Measurements from ENCODE around the gene LRRK2.
A peak's percentile ranks its signal among the peaks of the same experiment; 100 is the strongest.

LRRK2 gene

DNA sequence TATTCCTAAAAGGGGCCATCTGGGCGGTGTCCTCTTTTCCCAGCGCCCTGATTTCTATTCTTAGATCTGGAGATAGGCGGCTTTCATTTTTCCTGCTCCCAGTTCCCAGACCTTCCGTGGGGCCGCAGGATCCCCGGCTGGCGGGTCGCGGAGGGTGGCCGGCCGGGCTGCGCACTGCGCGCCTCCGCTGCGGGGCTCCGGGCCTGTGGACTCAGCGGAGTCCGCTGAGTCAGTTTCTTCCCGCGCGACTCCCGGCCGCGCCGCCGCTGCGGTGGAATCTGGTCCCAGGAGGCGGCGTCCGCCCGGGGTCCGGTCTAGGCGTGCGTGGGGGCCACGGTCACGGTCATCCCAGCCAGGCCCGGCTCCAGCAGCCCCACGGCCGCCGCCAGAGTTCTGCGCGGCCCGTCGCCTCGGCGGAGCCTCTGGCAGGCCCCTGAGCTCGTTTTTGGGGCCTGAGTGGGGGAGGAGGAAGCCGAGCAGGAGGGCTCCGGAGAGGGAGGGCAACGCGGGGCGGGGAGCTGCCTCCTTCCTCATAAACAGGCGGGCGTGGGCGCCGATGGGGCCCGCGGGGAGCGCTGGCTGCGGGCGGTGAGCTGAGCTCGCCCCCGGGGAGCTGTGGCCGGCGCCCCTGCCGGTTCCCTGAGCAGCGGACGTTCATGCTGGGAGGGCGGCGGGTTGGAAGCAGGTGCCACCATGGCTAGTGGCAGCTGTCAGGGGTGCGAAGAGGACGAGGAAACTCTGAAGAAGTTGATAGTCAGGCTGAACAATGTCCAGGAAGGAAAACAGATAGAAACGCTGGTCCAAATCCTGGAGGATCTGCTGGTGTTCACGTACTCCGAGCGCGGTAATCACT, at the start of gene LRRK2:
LRRK2 (plus strand) TSS at position 559 of the 853 bp plus-strand sequence; CDS start at position 694, 135 bp downstream.
- Histone ChIP-seq H3K4me1 (ENCODE audit: control insufficient read depth, low read length) (peaks cover 42% of the 10 kb centered on the region), H3K27ac (ENCODE audit: low read depth, low read length) (peak within 1 kb of the TSS; percentile 78), H3F3A (ENCODE audit: control insufficient read depth, insufficient read depth) (peaks cover 20% of the 10 kb centered on the region)

GRCh38 chr12:40175045-40175444, 49.8 kb upstream of the LRRK2 start:
- Histone ChIP-seq H3K4me3 (ENCODE audit: low read length) (no peak overlapping the region), H3F3A (ENCODE audit: control insufficient read depth, insufficient read depth) (no peaks in the 10 kb centered on the region), H3K9me2 (replicated peaks; ENCODE audit: control insufficient read depth, low read length) (no peaks in the 10 kb centered on the region), H3K79me2 (ENCODE audit: control insufficient read depth, low read length) (no peaks in the 10 kb centered on the region), H3K27me3 (ENCODE audit: control insufficient read depth, low read length) (no peaks in the 10 kb centered on the region), H3K4me2 (ENCODE audit: low read length) (no peak overlapping the region), H3K9me3 (ENCODE audit: control insufficient read depth, insufficient read depth, low read length) (no peaks in the 10 kb centered on the region), H3K4me1 (ENCODE audit: control insufficient read depth, low read length) (no peaks in the 10 kb centered on the region), H3K36me3 (ENCODE audit: control insufficient read depth, low read length) (no peaks in the 10 kb centered on the region), H4K20me1 (ENCODE audit: control insufficient read depth, insufficient read depth, low read depth, low read length) (no peaks in the 10 kb centered on the region), H3K27ac (ENCODE audit: low read depth, low read length) (no peak overlapping the region)
- no peak for TF ChIP-seq EZH2phosphoT487 (IDR thresholded peaks at IDR 0.05; ENCODE audit: borderline replicate concordance, low read length)
- TF ChIP-seq CTCF (IDR thresholded peaks at IDR 0.05; ENCODE audit: low read depth, low read length, poor library complexity, severe bottlenecking), result no peak

More for the DNA sequence above, at the start of gene LRRK2:
- H3K36me3 ChIP-seq (ENCODE audit: control insufficient read depth, low read length), result no peaks in the 10 kb centered on the region
- no peaks in the 10 kb centered on the region for H3K9me2 ChIP-seq (replicated peaks; ENCODE audit: control insufficient read depth, low read length)
- TF ChIP-seq CTCF (IDR thresholded peaks at IDR 0.05; ENCODE audit: low read depth, low read length, poor library complexity, severe bottlenecking), result peak; percentile 14
- TF ChIP-seq EZH2phosphoT487 (IDR thresholded peaks at IDR 0.05; ENCODE audit: borderline replicate concordance, low read length), result 0 out of 2 replicates have a peak, but pooled peaks have one; percentile 17
- peaks cover 19% of the 10 kb centered on the region for H3K27me3 ChIP-seq (ENCODE audit: control insufficient read depth, low read length)
- no peaks in the 10 kb centered on the region for H3K9me3 ChIP-seq (ENCODE audit: control insufficient read depth, insufficient read depth, low read length)
- peak within 1 kb of the TSS; percentile 83 for H3K4me2 ChIP-seq (ENCODE audit: low read length)
- H3K79me2 ChIP-seq (ENCODE audit: control insufficient read depth, low read length), result no peaks in the 10 kb centered on the region
- no peaks in the 10 kb centered on the region for H4K20me1 ChIP-seq (ENCODE audit: control insufficient read depth, insufficient read depth, low read depth, low read length)
- peak within 1 kb of the TSS; percentile 70 for H3K4me3 ChIP-seq (ENCODE audit: low read length)

DNA sequence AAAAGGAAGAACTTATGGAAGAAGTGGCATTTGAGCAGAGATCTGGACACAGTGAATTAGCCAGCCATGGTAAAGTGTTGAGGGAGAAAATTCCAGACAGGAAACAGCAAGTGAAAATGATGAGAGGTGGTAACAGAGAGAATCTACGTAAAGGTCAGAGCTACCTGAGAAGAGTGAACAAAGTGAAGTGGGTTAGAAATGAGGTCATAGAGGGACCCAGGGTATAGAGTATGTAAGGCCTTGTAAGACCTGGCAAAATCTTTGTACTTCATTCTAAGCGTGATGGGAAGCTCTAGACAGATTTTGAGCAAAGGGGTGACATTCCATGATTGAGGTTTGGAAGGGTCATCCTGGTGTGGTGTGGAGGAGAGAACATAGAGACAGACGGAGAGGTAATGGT, 49.3 kb upstream of the LRRK2 start:
- no peak overlapping the region for H3K27ac ChIP-seq (ENCODE audit: low read depth, low read length)
- no peak overlapping the region for H3K4me2 ChIP-seq (ENCODE audit: low read length)
- H3F3A ChIP-seq (ENCODE audit: control insufficient read depth, insufficient read depth), result no peaks in the 10 kb centered on the region
- H3K4me1 ChIP-seq (ENCODE audit: control insufficient read depth, low read length), result no peaks in the 10 kb centered on the region
- no peaks in the 10 kb centered on the region for H3K27me3 ChIP-seq (ENCODE audit: control insufficient read depth, low read length)
- no peaks in the 10 kb centered on the region for H3K36me3 ChIP-seq (ENCODE audit: control insufficient read depth, low read length)
- TF ChIP-seq CTCF (IDR thresholded peaks at IDR 0.05; ENCODE audit: low read depth, low read length, poor library complexity, severe bottlenecking) (no peak), EZH2phosphoT487 (IDR thresholded peaks at IDR 0.05; ENCODE audit: borderline replicate concordance, low read length) (no peak)
- no peak overlapping the region for H3K4me3 ChIP-seq (ENCODE audit: low read length)
- H3K79me2 ChIP-seq (ENCODE audit: control insufficient read depth, low read length), result no peaks in the 10 kb centered on the region
- no peaks in the 10 kb centered on the region for H4K20me1 ChIP-seq (ENCODE audit: control insufficient read depth, insufficient read depth, low read depth, low read length)
- H3K9me3 ChIP-seq (ENCODE audit: control insufficient read depth, insufficient read depth, low read length), result no peaks in the 10 kb centered on the region
- H3K9me2 ChIP-seq (replicated peaks; ENCODE audit: control insufficient read depth, low read length), result no peaks in the 10 kb centered on the region
